Kidney (tissue), 14 donors: ENCODE results near the gene TUBB4A. TPM values are rescaled to one million over a fixed set of nuclear protein-coding genes. Genes with fewer than 3 reads are reported as not detected.

Experiments used
- DNase-seq, 5 donors: peaks; one replicate each; pipeline ENCODE4 v3.0.0-alpha.2; 2013 to 2020
- FAIRE-seq: peaks from 2 replicates; lab custom pipeline; 2012; peaks lifted over from hg19 to GRCh38; lab: Jason Lieb, UNC
- H3K27ac ChIP-seq, 2 donors: one replicate each; pipeline ENCODE4 v1.7.0; 2013; ENCODE audit warnings: low read depth in 2 of 2, low read length in 2 of 2, inconsistent platforms in 1 of 2
- H3K27me3 ChIP-seq: one replicate; pipeline ENCODE4 v1.7.1; 2013; ENCODE audit warnings: low read length, inconsistent platforms; ENCODE audit not compliant: control insufficient read depth, insufficient read depth
- H3K36me3 ChIP-seq, 3 donors: one replicate each; pipeline versions ENCODE4 v1.7.0 to v1.7.1; 2013; ENCODE audit warnings: low read length in 3 of 3, control low read depth in 1 of 3, inconsistent platforms in 1 of 3; ENCODE audit not compliant: insufficient read depth in 3 of 3, control insufficient read depth in 2 of 3
- H3K4me1 ChIP-seq, 3 donors: one replicate each; pipeline versions ENCODE4 v1.7.0 to v1.7.1; 2013; ENCODE audit warnings: low read length in 3 of 3, inconsistent platforms in 1 of 3, low read depth in 1 of 3; ENCODE audit not compliant: control insufficient read depth in 2 of 3, insufficient read depth in 2 of 3
- H3K4me3 ChIP-seq, 3 donors: one replicate each; pipeline versions ENCODE4 v1.7.0 to v1.8.1; 2013; ENCODE audit warnings: low read length in 3 of 3, control low read depth in 1 of 3, inconsistent platforms in 1 of 3
- H3K9ac ChIP-seq, 3 donors: one replicate each; pipeline versions ENCODE4 v1.7.0 to v1.7.1; 2013; ENCODE audit warnings: low read length in 3 of 3, control low read depth in 1 of 3, inconsistent platforms in 1 of 3
- H3K9me3 ChIP-seq, 3 donors: one replicate each; pipeline versions ENCODE4 v1.7.0 to v1.7.1; 2013; ENCODE audit warnings: low read length in 3 of 3, control low read depth in 1 of 3, inconsistent platforms in 1 of 3; ENCODE audit not compliant: control insufficient read depth in 2 of 3, insufficient read depth in 1 of 3
- CTCF ChIP-seq: IDR thresholded peaks from 3 replicates; pipeline ENCODE4 v1.5.1; 2012; ENCODE audit warnings: mild to moderate bottlenecking, moderate library complexity, borderline replicate concordance; ENCODE audit not compliant: insufficient read depth; ENCODE audit errors: extremely low read depth
- intact Hi-C: fragments of 100-400 bp; cut with DNase I; formaldehyde crosslinking; loops from one replicate; pipeline ENCODE4 v1.11.1; 2022
- polyA plus RNA-seq: library from polyadenylated mRNA; stranded (reverse); fragments of 350-450 nt; fragmentation: Illumina TruSeq; extraction: RNeasy Lipid Tissue Mini Kit (QIAGEN cat#74804); gene quantifications from one replicate; pipeline ENCODE4 v1.2.3, GENCODE V29; 2014; ENCODE audit warnings: low read depth, low replicate concordance; ENCODE audit not compliant: insufficient read depth
- total RNA-seq: library from RNA; stranded (reverse); fragmentation: NEBNext Ultra II Directional; extraction: Animal tissue kit (Norgen Biotek cat#: 25700); gene quantifications from one replicate; pipeline ENCODE4 v1.2.1, GENCODE V29; 2021
- donor health status: control.
- donor health status: control.
- donor health status: control.
- donor health status: control.
- donor health status: control.
- donor health status: DM: yes; HTN: yes; CAD: no.
- donor health status: Normal renal cell carcinoma (clear cell type).

TUBB4A gene
- total and polyA plus RNA-seq, 2 donors from 2014 or later: 4.4 to 11.3 TPM

- TF ChIP-seq CTCF: no peak
- FAIRE-seq (no peak), DNase-seq (peak; percentile 89 to 96 (median 90))
- Histone ChIP-seq H3K9me3 (no peaks in the 10 kb centered on the region), H3K9ac (peak within 1 kb of the TSS in 2 of 3 donors; percentile 16 to 81), H3K27ac (peak within 1 kb of the TSS; percentile 84 to 95), H3K36me3 (peaks cover 0 to 8% (median 5%) of the 10 kb centered on the region in 3 donors), H3K27me3 (no peaks in the 10 kb centered on the region), H3K4me3 (peak within 1 kb of the TSS; percentile 45 to 79 (median 68)), H3K4me1 (peaks cover 0 to 7% (median 0%) of the 10 kb centered on the region in 3 donors)
- intact Hi-C loops: no loop called here
Observed at GRCh38 chr19:6464070-6464873, 37.8 kb downstream of the TUBB4A start, which contains the start of gene CRB3. Gene CRB3, plus strand, starts transcription at chr19:6464271. Its CDS starts 431 bp downstream, at chr19:6464702.

- intact Hi-C loops: no loop called here
- DNase-seq (peak; percentile 98 to 100 (median 99)), FAIRE-seq (peak; percentile 83)
- Histone ChIP-seq H3K27me3 (no peaks in the 10 kb centered on the region), H3K4me3 (peak overlapping the region; percentile 77 to 94 (median 88)), H3K4me1 (peaks cover 0 to 12% (median 3%) of the 10 kb centered on the region in 3 donors), H3K27ac (peak overlapping the region; percentile 88 to 91), H3K9me3 (no peaks in the 10 kb centered on the region), H3K36me3 (peaks cover 0 to 2% (median 0%) of the 10 kb centered on the region in 3 donors), H3K9ac (peak overlapping the region; percentile 23 to 67 (median 60))
- TF ChIP-seq CTCF: peak; percentile 33
Observed at GRCh38 chr19:6460099-6460884, 41.8 kb downstream of the TUBB4A start.

- H3K9me3 ChIP-seq: no peaks in the 10 kb centered on the region
- no peak for TF ChIP-seq CTCF
- H3K27ac ChIP-seq: peak within 1 kb of the TSS; percentile 88 to 91
- FAIRE-seq: no peak
- H3K4me1 ChIP-seq: peaks cover 0 to 11% (median 3%) of the 10 kb centered on the region in 3 donors
- H3K36me3 ChIP-seq: peaks cover 0 to 10% (median under 1%) of the 10 kb centered on the region in 3 donors
- H3K9ac ChIP-seq: peak within 1 kb of the TSS; percentile 60 to 67 (median 61)
- intact Hi-C loops: no loop called here
- peak; percentile 87 to 92 (median 91) for DNase-seq
- no peaks in the 10 kb centered on the region for H3K27me3 ChIP-seq
- H3K4me3 ChIP-seq: peak within 1 kb of the TSS; percentile 77 to 94 (median 88)
Observed at GRCh38 chr19:6459262-6460098, 42.6 kb downstream of the TUBB4A start, which contains the start of gene SLC25A23. Gene SLC25A23, minus strand, starts transcription at chr19:6459792. Its CDS starts 164 bp downstream, at chr19:6459628.
